ENCODE results near the gene RPS4Y1. TPM values are rescaled to one million over a fixed set of nuclear protein-coding genes. Genes with fewer than 3 reads are reported as not detected.

The RPS4Y1 gene
- 381 TPM in 1 of 2 replicates, not detected in the other for total RNA-seq

GRCh38 chrY:2841471-2841893, at the start of gene RPS4Y1:
Gene RPS4Y1, plus strand, starts transcription at chrY:2841602. Its CDS starts 23 bp downstream, at chrY:2841625.

Other genes starting within 250 kb of the RPS4Y1 start
- gene SRY, start 53.9 kb upstream of the RPS4Y1 start, total RNA-seq = not detected in 2 replicates
- 17.8 TPM in 1 of 2 replicates, not detected in the other for gene ZFY, start 93.8 kb downstream of the RPS4Y1 start, total RNA-seq